ENCODE measurements around the gene FAM53C. TPM values are rescaled to one million over a fixed set of nuclear protein-coding genes. Genes with fewer than 3 reads are reported as not detected.

FAM53C gene
- total and polyA plus RNA-seq, 2 experiments from 2014 or later = 21.0 to 45.0 TPM

DNA sequence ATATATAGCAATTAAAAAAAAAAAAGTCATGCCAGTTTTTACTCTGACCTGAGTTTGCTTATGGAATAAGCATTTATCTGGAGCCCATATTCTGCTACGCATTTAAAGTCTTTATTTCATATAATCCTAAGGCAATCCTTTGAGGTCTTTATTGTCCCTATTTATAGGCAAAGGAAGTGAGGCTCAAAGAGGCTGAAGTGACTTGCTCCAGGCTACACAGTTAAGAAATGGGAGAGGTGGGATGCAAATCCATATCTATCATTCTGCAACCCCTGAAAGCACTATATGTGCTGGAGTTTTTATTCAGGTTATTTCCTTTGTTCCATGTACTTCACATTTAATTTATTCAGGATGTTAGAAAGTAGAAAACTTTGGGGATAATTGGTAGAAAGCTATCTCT, 26.5 kb downstream of the FAM53C start:
- TF ChIP-seq, protein P1, sequence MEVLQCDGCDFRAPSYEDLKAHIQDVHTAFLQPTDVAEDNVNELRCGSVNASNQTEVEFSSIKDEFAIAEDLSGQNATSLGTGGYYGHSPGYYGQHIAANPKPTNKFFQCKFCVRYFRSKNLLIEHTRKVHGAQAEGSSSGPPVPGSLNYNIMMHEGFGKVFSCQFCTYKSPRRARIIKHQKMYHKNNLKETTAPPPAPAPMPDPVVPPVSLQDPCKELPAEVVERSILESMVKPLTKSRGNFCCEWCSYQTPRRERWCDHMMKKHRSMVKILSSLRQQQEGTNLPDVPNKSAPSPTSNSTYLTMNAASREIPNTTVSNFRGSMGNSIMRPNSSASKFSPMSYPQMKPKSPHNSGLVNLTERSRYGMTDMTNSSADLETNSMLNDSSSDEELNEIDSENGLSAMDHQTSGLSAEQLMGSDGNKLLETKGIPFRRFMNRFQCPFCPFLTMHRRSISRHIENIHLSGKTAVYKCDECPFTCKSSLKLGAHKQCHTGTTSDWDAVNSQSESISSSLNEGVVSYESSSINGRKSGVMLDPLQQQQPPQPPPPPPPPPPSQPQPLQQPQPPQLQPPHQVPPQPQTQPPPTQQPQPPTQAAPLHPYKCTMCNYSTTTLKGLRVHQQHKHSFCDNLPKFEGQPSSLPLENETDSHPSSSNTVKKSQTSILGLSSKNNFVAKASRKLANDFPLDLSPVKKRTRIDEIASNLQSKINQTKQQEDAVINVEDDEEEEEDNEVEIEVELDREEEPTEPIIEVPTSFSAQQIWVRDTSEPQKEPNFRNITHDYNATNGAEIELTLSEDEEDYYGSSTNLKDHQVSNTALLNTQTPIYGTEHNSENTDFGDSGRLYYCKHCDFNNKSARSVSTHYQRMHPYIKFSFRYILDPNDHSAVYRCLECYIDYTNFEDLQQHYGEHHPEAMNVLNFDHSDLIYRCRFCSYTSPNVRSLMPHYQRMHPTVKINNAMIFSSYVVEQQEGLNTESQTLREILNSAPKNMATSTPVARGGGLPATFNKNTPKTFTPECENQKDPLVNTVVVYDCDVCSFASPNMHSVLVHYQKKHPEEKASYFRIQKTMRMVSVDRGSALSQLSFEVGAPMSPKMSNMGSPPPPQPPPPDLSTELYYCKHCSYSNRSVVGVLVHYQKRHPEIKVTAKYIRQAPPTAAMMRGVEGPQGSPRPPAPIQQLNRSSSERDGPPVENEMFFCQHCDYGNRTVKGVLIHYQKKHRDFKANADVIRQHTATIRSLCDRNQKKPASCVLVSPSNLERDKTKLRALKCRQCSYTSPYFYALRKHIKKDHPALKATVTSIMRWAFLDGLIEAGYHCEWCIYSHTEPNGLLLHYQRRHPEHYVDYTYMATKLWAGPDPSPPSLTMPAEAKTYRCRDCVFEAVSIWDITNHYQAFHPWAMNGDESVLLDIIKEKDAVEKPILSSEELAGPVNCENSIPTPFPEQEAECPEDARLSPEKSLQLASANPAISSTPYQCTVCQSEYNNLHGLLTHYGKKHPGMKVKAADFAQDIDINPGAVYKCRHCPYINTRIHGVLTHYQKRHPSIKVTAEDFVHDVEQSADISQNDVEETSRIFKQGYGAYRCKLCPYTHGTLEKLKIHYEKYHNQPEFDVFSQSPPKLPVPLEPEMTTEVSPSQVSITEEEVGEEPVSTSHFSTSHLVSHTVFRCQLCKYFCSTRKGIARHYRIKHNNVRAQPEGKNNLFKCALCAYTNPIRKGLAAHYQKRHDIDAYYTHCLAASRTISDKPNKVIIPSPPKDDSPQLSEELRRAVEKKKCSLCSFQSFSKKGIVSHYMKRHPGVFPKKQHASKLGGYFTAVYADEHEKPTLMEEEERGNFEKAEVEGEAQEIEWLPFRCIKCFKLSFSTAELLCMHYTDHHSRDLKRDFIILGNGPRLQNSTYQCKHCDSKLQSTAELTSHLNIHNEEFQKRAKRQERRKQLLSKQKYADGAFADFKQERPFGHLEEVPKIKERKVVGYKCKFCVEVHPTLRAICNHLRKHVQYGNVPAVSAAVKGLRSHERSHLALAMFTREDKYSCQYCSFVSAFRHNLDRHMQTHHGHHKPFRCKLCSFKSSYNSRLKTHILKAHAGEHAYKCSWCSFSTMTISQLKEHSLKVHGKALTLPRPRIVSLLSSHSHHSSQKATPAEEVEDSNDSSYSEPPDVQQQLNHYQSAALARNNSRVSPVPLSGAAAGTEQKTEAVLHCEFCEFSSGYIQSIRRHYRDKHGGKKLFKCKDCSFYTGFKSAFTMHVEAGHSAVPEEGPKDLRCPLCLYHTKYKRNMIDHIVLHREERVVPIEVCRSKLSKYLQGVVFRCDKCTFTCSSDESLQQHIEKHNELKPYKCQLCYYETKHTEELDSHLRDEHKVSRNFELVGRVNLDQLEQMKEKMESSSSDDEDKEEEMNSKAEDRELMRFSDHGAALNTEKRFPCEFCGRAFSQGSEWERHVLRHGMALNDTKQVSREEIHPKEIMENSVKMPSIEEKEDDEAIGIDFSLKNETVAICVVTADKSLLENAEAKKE (CRISPR knock-in tag; IDR thresholded peaks at IDR 0.05) = no peak
- TF ChIP-seq, protein P2, sequence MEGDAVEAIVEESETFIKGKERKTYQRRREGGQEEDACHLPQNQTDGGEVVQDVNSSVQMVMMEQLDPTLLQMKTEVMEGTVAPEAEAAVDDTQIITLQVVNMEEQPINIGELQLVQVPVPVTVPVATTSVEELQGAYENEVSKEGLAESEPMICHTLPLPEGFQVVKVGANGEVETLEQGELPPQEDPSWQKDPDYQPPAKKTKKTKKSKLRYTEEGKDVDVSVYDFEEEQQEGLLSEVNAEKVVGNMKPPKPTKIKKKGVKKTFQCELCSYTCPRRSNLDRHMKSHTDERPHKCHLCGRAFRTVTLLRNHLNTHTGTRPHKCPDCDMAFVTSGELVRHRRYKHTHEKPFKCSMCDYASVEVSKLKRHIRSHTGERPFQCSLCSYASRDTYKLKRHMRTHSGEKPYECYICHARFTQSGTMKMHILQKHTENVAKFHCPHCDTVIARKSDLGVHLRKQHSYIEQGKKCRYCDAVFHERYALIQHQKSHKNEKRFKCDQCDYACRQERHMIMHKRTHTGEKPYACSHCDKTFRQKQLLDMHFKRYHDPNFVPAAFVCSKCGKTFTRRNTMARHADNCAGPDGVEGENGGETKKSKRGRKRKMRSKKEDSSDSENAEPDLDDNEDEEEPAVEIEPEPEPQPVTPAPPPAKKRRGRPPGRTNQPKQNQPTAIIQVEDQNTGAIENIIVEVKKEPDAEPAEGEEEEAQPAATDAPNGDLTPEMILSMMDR (conservative IDR thresholded peaks at IDR 0.05; ENCODE audit: low read depth in 2 of 2) = no peak
- no peak for TF ChIP-seq POLR2AphosphoS5 (IDR thresholded peaks at IDR 0.05; ENCODE audit: low read depth)
- TF ChIP-seq EZH2phosphoT487 (IDR thresholded peaks at IDR 0.05; ENCODE audit: unreplicated experiment) = no peak
- TF ChIP-seq EZH2 (IDR thresholded peaks at IDR 0.05; ENCODE audit: low read depth, unreplicated experiment) = no peak
- TF ChIP-seq, protein P3, sequence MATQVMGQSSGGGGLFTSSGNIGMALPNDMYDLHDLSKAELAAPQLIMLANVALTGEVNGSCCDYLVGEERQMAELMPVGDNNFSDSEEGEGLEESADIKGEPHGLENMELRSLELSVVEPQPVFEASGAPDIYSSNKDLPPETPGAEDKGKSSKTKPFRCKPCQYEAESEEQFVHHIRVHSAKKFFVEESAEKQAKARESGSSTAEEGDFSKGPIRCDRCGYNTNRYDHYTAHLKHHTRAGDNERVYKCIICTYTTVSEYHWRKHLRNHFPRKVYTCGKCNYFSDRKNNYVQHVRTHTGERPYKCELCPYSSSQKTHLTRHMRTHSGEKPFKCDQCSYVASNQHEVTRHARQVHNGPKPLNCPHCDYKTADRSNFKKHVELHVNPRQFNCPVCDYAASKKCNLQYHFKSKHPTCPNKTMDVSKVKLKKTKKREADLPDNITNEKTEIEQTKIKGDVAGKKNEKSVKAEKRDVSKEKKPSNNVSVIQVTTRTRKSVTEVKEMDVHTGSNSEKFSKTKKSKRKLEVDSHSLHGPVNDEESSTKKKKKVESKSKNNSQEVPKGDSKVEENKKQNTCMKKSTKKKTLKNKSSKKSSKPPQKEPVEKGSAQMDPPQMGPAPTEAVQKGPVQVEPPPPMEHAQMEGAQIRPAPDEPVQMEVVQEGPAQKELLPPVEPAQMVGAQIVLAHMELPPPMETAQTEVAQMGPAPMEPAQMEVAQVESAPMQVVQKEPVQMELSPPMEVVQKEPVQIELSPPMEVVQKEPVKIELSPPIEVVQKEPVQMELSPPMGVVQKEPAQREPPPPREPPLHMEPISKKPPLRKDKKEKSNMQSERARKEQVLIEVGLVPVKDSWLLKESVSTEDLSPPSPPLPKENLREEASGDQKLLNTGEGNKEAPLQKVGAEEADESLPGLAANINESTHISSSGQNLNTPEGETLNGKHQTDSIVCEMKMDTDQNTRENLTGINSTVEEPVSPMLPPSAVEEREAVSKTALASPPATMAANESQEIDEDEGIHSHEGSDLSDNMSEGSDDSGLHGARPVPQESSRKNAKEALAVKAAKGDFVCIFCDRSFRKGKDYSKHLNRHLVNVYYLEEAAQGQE (IDR thresholded peaks at IDR 0.05; ENCODE audit: unreplicated experiment) = no peak
- no peak for TF ChIP-seq ZNF114 (CRISPR knock-in tag; IDR thresholded peaks at IDR 0.05)
- no peak for TF ChIP-seq ZNF331 (CRISPR knock-in tag; IDR thresholded peaks at IDR 0.05; ENCODE audit: low read depth)
- TF ChIP-seq, protein P4, sequence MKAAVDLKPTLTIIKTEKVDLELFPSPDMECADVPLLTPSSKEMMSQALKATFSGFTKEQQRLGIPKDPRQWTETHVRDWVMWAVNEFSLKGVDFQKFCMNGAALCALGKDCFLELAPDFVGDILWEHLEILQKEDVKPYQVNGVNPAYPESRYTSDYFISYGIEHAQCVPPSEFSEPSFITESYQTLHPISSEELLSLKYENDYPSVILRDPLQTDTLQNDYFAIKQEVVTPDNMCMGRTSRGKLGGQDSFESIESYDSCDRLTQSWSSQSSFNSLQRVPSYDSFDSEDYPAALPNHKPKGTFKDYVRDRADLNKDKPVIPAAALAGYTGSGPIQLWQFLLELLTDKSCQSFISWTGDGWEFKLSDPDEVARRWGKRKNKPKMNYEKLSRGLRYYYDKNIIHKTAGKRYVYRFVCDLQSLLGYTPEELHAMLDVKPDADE (IDR thresholded peaks at IDR 0.05) = no peak
- no peak for TF ChIP-seq CREB1 (CRISPR knock-in tag; IDR thresholded peaks at IDR 0.05; ENCODE audit: low read depth)
- Histone ChIP-seq H3K79me2 (replicated peaks; ENCODE audit: insufficient read depth) (peaks cover 100% of the 10 kb centered on the region), H3K9me2 (ENCODE audit: insufficient read depth) (no peaks in the 10 kb centered on the region), H3K36me3 (ENCODE audit: insufficient read depth) (no peaks in the 10 kb centered on the region), H3K27me3 (ENCODE audit: insufficient read depth) (no peaks in the 10 kb centered on the region), H4K20me1 (replicated peaks; ENCODE audit: insufficient read depth) (peaks cover 59% of the 10 kb centered on the region), H3F3A (replicated peaks; ENCODE audit: low read depth) (peaks cover 11% of the 10 kb centered on the region; the same call in 1 of the 2 replicates), H3K4me2 (no peak overlapping the region), H3K4me3 (no peak overlapping the region), H3K27ac (ENCODE audit: low read depth) (no peak overlapping the region), H3K4me1 (ENCODE audit: insufficient read depth) (peaks cover 11% of the 10 kb centered on the region; the same call in 1 of the 2 replicates), H2AFZ (no peak overlapping the region)
- H3K36me3 Mint-ChIP-seq (ENCODE audit: low read depth) = no peaks in the 10 kb centered on the region; the same call in 2 of the 3 replicates
- H3K4me3 Mint-ChIP-seq = no peak overlapping the region
- no peak for DNase-seq (ENCODE audit: low spot score)
- peaks cover 3% of the 10 kb centered on the region; the same call in 2 of the 3 replicates for H3K4me1 Mint-ChIP-seq
- no peak for ATAC-seq
- H3K27me3 Mint-ChIP-seq (ENCODE audit: insufficient read depth, low read depth, poor library complexity) = peaks cover 4% of the 10 kb centered on the region
- H3K9me3 Mint-ChIP-seq = no peaks in the 10 kb centered on the region
- no peak overlapping the region for H3K27ac Mint-ChIP-seq
